Psoas muscle (tissue), 8 donors: Measurements from ENCODE around the gene SPG11. TPM values are rescaled to one million over a fixed set of nuclear protein-coding genes. Genes with fewer than 3 reads are reported as not detected.

ENCODE experiments used
- ATAC-seq, 4 donors: fragments of 200-7000 bp; cut with Tn5 transposase; one replicate each; pipeline ENCODE4 v1.9.1; 2020; ENCODE audit warnings: moderate library complexity in 3 of 4, mild to moderate bottlenecking in 2 of 4
- DNase-seq, 2 donors: peaks; one replicate each; pipeline ENCODE4 v3.0.0-alpha.2; 2020
- H3K27ac ChIP-seq: fragments of 200-600 bp; one replicate; pipeline ENCODE4 v1.8.0; 2022
- H3K27me3 ChIP-seq, 3 donors: fragments of 200-600 bp in 1 of 3; one replicate each; pipeline versions ENCODE4 v1.6.1 to v1.8.0; 2013 to 2022; ENCODE audit warnings: low read length in 2 of 3, mild to moderate bottlenecking in 2 of 3, moderate library complexity in 1 of 3; ENCODE audit not compliant: insufficient read depth in 3 of 3
- H3K36me3 ChIP-seq, 2 donors: fragments of 200-600 bp in 1 of 2; one replicate each; pipeline versions ENCODE4 v1.6.1 to v1.8.0; 2013 to 2022; ENCODE audit warnings: low read depth in 1 of 2, mild to moderate bottlenecking in 1 of 2, moderate library complexity in 1 of 2; ENCODE audit not compliant: insufficient read depth in 1 of 2
- H3K4me1 ChIP-seq: fragments of 200-600 bp; one replicate; pipeline ENCODE4 v1.8.0; 2022
- H3K4me3 ChIP-seq: fragments of 200-600 bp; one replicate; pipeline ENCODE4 v1.8.0; 2022; ENCODE audit warnings: mild to moderate bottlenecking
- H3K9me3 ChIP-seq: fragments of 200-600 bp; one replicate; pipeline ENCODE4 v1.8.0; 2022
- CTCF ChIP-seq: fragments of 200-600 bp; IDR thresholded peaks from one replicate; pipeline ENCODE4 v1.8.0; 2022; ENCODE audit warnings: antibody characterized with exemption
- WGBS, 3 donors: extraction: QIAGEN DNeasy Blood & Tissue Kit; methylation state at CpG; one replicate each; pipeline versions ENCODE4 v1.1.6 to v1.1.7; 2013; 5-methylcytosine and 5-hydroxymethylcytosine counted together
- intact Hi-C, 2 donors: fragments of 100-400 bp; cut with DNase I; formaldehyde crosslinking; loops; one replicate each; pipeline versions ENCODE4 v1.11.0 to v1.14.2; 2022
- polyA plus RNA-seq, 3 donors: library from polyadenylated mRNA; stranded (reverse); fragments of 200-250 nt; gene quantifications; one replicate each; pipeline ENCODE4 v1.2.3, GENCODE V29; 2013
- total RNA-seq, 4 donors: library from RNA; stranded (reverse); fragmentation: NEBNext Ultra II Directional in 2 of 4; extraction: Animal tissue kit (Norgen Biotek cat#: 25700) in 2 of 4; gene quantifications; one replicate each; pipeline versions ENCODE4 v1.2.1 to v1.2.4, GENCODE V29; 2021 to 2023
- donor health status: healthy with polysubstance abuse.
- donor health status: DM: no; HTN: no; CAD: no; lungs with moderate emphysema.
- donor health status: Bipolar disorder and iron deficiency.
- donor health status: healthy.
- donor health status: DM: yes; HTN: yes; CAD: no.
- donor health status: DM: no; HTN: no; CAD: no.
- donor health status: DM: no; HTN: no; CAD: no.
- donor health status: DM: yes; HTN: yes; CAD: no.

SPG11 gene
- total and polyA plus RNA-seq, 7 donors, result 10.3 to 38.1 (median 26.3) TPM

- no peaks in the 10 kb centered on the region for H3K9me3 ChIP-seq
- DNase-seq (no peak), ATAC-seq (no peak)
- 55 to 59% (median 56%) methylated on average over 7 of the region's 7 CpGs for WGBS, 3 donors
- H3K4me3 ChIP-seq, result no peak overlapping the region
- H3K27me3 ChIP-seq, result peaks cover 0 to 2% (median 0%) of the 10 kb centered on the region in 3 donors
- no peaks in the 10 kb centered on the region for H3K36me3 ChIP-seq
- no peak overlapping the region for H3K27ac ChIP-seq
- intact Hi-C loops, result no loop called here
- H3K4me1 ChIP-seq, result no peaks in the 10 kb centered on the region
- no peak for TF ChIP-seq CTCF
These were observed 13.2 kb upstream of the SPG11 start for GRCh38 chr15:44676676-44677075.

- TF ChIP-seq CTCF, result no peak
- DNase-seq, result no peak
- Histone ChIP-seq H3K9me3 (no peaks in the 10 kb centered on the region), H3K4me1 (no peaks in the 10 kb centered on the region), H3K27ac (no peak overlapping the region), H3K36me3 (no peaks in the 10 kb centered on the region), H3K27me3 (peaks cover 0 to 2% (median 0%) of the 10 kb centered on the region in 3 donors), H3K4me3 (no peak overlapping the region)
- intact Hi-C loops, result no loop called here
- WGBS, 3 donors, result 79 to 85% (median 83%) methylated on average over 5 of the region's 5 CpGs
- ATAC-seq, result no peak
These were observed 12.4 kb upstream of the SPG11 start for GRCh38 chr15:44675911-44676310.

- ATAC-seq, result no peak
- H3K27ac ChIP-seq, result no peak overlapping the region
- H3K4me1 ChIP-seq, result no peaks in the 10 kb centered on the region
- no peaks in the 10 kb centered on the region for H3K36me3 ChIP-seq
- peaks cover 0 to 5% (median 0%) of the 10 kb centered on the region in 3 donors for H3K27me3 ChIP-seq
- no peak for DNase-seq
- H3K9me3 ChIP-seq, result no peaks in the 10 kb centered on the region
- intact Hi-C loops, result no loop called here
- no peak for TF ChIP-seq CTCF
- H3K4me3 ChIP-seq, result no peak overlapping the region
- WGBS, 3 donors, result 86 to 89% (median 88%) methylated on average over 2 of the region's 2 CpGs
These were observed 10.2 kb upstream of the SPG11 start for GRCh38 chr15:44673639-44674038.

GRCh38 chr15:44670087-44670950 is 6.9 kb upstream of the SPG11 start:
- Histone ChIP-seq H3K27me3 (peaks cover 0 to 5% (median 0%) of the 10 kb centered on the region in 3 donors), H3K4me1 (no peaks in the 10 kb centered on the region), H3K9me3 (no peaks in the 10 kb centered on the region), H3K36me3 (no peaks in the 10 kb centered on the region), H3K4me3 (no peak overlapping the region), H3K27ac (no peak overlapping the region)
- DNase-seq, result no peak
- intact Hi-C loops, result no loop called here
- 81 to 86% (median 84%) methylated on average over 6 of the region's 6 CpGs for WGBS, 3 donors
- no peak for ATAC-seq
- no peak for TF ChIP-seq CTCF
